IMR-90 (cell line): Measurements from ENCODE around the gene DHX40. TPM values are rescaled to one million over a fixed set of nuclear protein-coding genes. Genes with fewer than 3 reads are reported as not detected.

ENCODE experiments used
- ATAC-seq: fragments of 200-7000 bp; cut with Tn5 transposase; 2 replicates; pipeline ENCODE4 v1.9.1; 2020; ENCODE audit warnings: low read depth, mild to moderate bottlenecking, moderate library complexity
- BruUV-seq: library from RNA; stranded (reverse); fragments of 400-500 nt; replicated peaks from 2 replicates; lab custom pipeline; 2021; lab: Mats Ljungman, UMichigan
- CTCF ChIA-PET: fragments of 300-600 bp; formaldehyde crosslinking; extraction: SDS; loops from one replicate; lab custom pipeline; 2021; ENCODE audit warnings: antibody characterized with exemption; lab: Yijun Ruan, JAX
- POLR2A ChIA-PET: fragments of 300-600 bp; sonication (Branson Sonifier 250); formaldehyde crosslinking; loops from one replicate; lab custom pipeline; 2022; ENCODE audit warnings: antibody characterized with exemption; ENCODE audit not compliant: unreplicated experiment; lab: Charles Lee
- DNase-seq: peaks from one replicate; pipeline ENCODE4 v3.0.0; 2013
- H2AFZ ChIP-seq: replicated peaks from 2 replicates; pipeline ENCODE3; 2013; ENCODE audit warnings: low read length, mild to moderate bottlenecking; ENCODE audit not compliant: poor library complexity
- H2AK5ac ChIP-seq: 2 replicates; pipeline ENCODE4 v1.6.1; 2013; ENCODE audit warnings: low read depth, low read length, inconsistent platforms
- H2AK9ac ChIP-seq: replicated peaks from 2 replicates; pipeline ENCODE3; 2013; ENCODE audit warnings: mild to moderate bottlenecking, low read depth, low read length, moderate library complexity; ENCODE audit not compliant: poor library complexity
- H2BK120ac ChIP-seq: 2 replicates; pipeline ENCODE4 v1.6.1; 2013; ENCODE audit warnings: low read depth, low read length, inconsistent platforms
- H2BK15ac ChIP-seq: 3 replicates; pipeline ENCODE4 v1.6.1; 2013; ENCODE audit warnings: low read depth, low read length, inconsistent platforms
- H2BK20ac ChIP-seq: 2 replicates; pipeline ENCODE4 v1.6.1; 2013; ENCODE audit warnings: low read depth, mild to moderate bottlenecking, inconsistent platforms, low read length, moderate library complexity
- H2BK5ac ChIP-seq: 2 replicates; pipeline ENCODE4 v1.6.1; 2013; ENCODE audit warnings: mild to moderate bottlenecking, low read depth, low read length, inconsistent platforms; ENCODE audit not compliant: poor library complexity, severe bottlenecking
- H3K14ac ChIP-seq: replicated peaks from 2 replicates; pipeline ENCODE4 v1.6.1; 2013; ENCODE audit warnings: low read depth, low read length, inconsistent platforms
- H3K18ac ChIP-seq: 2 replicates; pipeline ENCODE4 v1.6.1; 2013; ENCODE audit warnings: low read depth, low read length, control low read depth
- H3K23ac ChIP-seq: 2 replicates; pipeline ENCODE4 v1.6.1; 2013; ENCODE audit warnings: low read depth, low read length, inconsistent platforms
- H3K27ac ChIP-seq: 2 replicates; pipeline ENCODE4 v1.5.1; 2013; ENCODE audit warnings: mild to moderate bottlenecking, control low read depth, low read length; ENCODE audit not compliant: insufficient read depth
- H3K27me3 ChIP-seq: 2 replicates; pipeline ENCODE4 v1.6.1; 2013; ENCODE audit warnings: low read length; ENCODE audit not compliant: control insufficient read depth, insufficient read depth
- H3K36me3 ChIP-seq: 2 replicates; pipeline ENCODE4 v1.6.1; 2013; ENCODE audit warnings: low read length, mixed read lengths; ENCODE audit not compliant: control insufficient read depth, insufficient read depth
- H3K4ac ChIP-seq: 2 replicates; pipeline ENCODE4 v1.6.1; 2013; ENCODE audit warnings: low read depth, low read length, inconsistent platforms
- H3K4me1 ChIP-seq: 2 replicates; pipeline ENCODE4 v1.6.1; 2013; ENCODE audit warnings: low read length, mixed read lengths; ENCODE audit not compliant: control insufficient read depth, insufficient read depth
- H3K4me2 ChIP-seq: 2 replicates; pipeline ENCODE4 v1.6.1; 2013; ENCODE audit warnings: low read depth, mild to moderate bottlenecking, control low read depth, low read length, moderate library complexity
- H3K4me3 ChIP-seq: 2 replicates; pipeline ENCODE4 v1.5.1; 2013; ENCODE audit warnings: low read depth, mild to moderate bottlenecking, control low read depth, low read length, moderate library complexity; ENCODE audit not compliant: insufficient read depth
- H3K56ac ChIP-seq: 2 replicates; pipeline ENCODE4 v1.6.1; 2013; ENCODE audit warnings: low read length, inconsistent platforms; ENCODE audit not compliant: insufficient read depth; ENCODE audit errors: extremely low read depth
- H3K79me1 ChIP-seq, 2 experiments: 2 replicates each; pipeline ENCODE4 v1.6.1; 2013; ENCODE audit warnings: low read length in 2 of 2, inconsistent platforms in 1 of 2, low read depth in 1 of 2
- H3K9ac ChIP-seq: 2 replicates; pipeline ENCODE4 v1.6.1; 2013; ENCODE audit warnings: low read depth, low read length, control low read depth
- H3K9me1 ChIP-seq: 2 replicates; pipeline ENCODE4 v1.6.1; 2013; ENCODE audit warnings: low read length, inconsistent platforms; ENCODE audit not compliant: insufficient read depth
- H3K9me3 ChIP-seq: 2 replicates; pipeline ENCODE4 v1.6.1; 2013; ENCODE audit warnings: low read length; ENCODE audit not compliant: control insufficient read depth, insufficient read depth
- H4K20me1 ChIP-seq: 2 replicates; pipeline ENCODE4 v1.6.1; 2013; ENCODE audit warnings: low read length, inconsistent platforms; ENCODE audit not compliant: insufficient read depth
- H4K5ac ChIP-seq: 2 replicates; pipeline ENCODE4 v1.6.1; 2013; ENCODE audit warnings: mild to moderate bottlenecking, low read depth, low read length, control low read depth
- H4K8ac ChIP-seq, 2 experiments: 2 replicates each; pipeline ENCODE4 v1.6.1; 2013; ENCODE audit warnings: low read depth in 2 of 2, low read length in 2 of 2, control low read depth in 1 of 2, inconsistent platforms in 1 of 2
- H4K91ac ChIP-seq: 2 replicates; pipeline ENCODE4 v1.6.1; 2013; ENCODE audit warnings: low read depth, low read length, inconsistent platforms; ENCODE audit not compliant: insufficient read depth
- MAZ ChIP-seq: IDR thresholded peaks from 2 replicates; pipeline ENCODE4 v1.6.1; 2012; ENCODE audit warnings: low read depth, mild to moderate bottlenecking, low read length, improper control_type of control experiment, moderate library complexity, borderline replicate concordance
- WGBS, 2 experiments: methylation state at CpG; one replicate each; pipeline versions ENCODE4 v1.1.5 to v1.1.7; 2013; ENCODE audit warnings: missing lambda C conversion rate in 2 of 2; ENCODE audit not compliant: insufficient read length in 1 of 2; ENCODE audit errors: extremely low coverage in 2 of 2; 5-methylcytosine and 5-hydroxymethylcytosine counted together
- dilution Hi-C: fragments of 300-500 bp; cut with HindIII; formaldehyde crosslinking; loops from one replicate; pipeline ENCODE4 v1.14.3; 2018; ENCODE audit warnings: low sequenced_read_pairs; ENCODE audit not compliant: unreplicated experiment
- in situ Hi-C: fragments of 300-500 bp; cut with MboI; formaldehyde crosslinking; loops from 3 replicates; pipeline ENCODE4 v1.14.3; 2019; ENCODE audit warnings: low sequenced_read_pairs, inconsistent platforms, mixed read lengths
- intact Hi-C: fragments of 100-400 bp; cut with micrococcal nuclease; formaldehyde crosslinking; loops from 2 replicates; pipeline ENCODE4 v1.10.0; 2022
- polyA plus RNA-seq, 3 experiments: library from polyadenylated mRNA; depleted of rRNA; stranded (reverse); fragments of >200 nt; gene quantifications; 2 replicates each; pipeline ENCODE4 v1.2.3, GENCODE V29; 2012; ENCODE audit warnings: low replicate concordance in 1 of 3
- total RNA-seq: library from RNA; depleted of rRNA; stranded (reverse); fragments of >200 nt; gene quantifications from 2 replicates; pipeline ENCODE4 v1.2.3, GENCODE V29; 2012

Gene DHX40
- total and polyA plus RNA-seq, 2 of the 4 experiments (the other 2 are of a cell fraction): 17.4 to 44.4 TPM

DNA sequence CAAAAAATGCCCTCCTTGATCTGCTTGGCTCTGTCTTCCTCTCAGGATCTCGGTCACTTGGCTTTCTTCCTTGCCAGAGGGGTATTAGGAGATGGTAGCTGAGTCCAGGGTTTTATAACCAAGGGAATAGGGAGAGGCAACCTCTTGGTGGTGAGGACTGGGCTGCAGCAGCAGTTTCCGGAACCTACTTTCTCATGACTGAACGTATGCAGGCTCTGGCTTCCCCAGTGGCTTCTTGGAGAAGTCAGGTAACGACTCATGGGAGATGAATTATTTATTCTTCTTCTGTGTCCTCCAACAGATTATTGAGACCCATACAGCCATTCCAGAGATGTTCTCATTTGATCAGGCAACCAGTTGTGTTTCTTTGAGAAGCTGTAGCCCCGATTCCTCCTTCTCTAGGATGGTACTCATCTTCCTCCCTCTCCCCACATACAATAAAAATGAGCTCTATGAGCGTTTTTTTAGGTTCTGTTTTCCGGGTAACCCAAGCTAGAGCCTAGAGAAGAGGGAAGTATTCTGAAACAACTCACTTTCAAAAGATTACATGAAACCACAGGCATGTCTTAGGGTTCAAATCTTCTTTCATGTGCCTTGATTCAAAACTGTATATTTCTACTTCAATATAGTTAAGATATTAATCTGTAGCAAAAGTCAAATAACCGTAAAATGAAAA is 22.3 kb upstream of the DHX40 start:
- dilution Hi-C loops: no loop called here
- BruUV-seq: no TSS peak
- ATAC-seq (no peak), DNase-seq (no peak)
- Histone ChIP-seq H3K27ac (no peak overlapping the region), H2BK20ac (no peak overlapping the region), H3K18ac (no peak overlapping the region), H2BK15ac (no peak overlapping the region), H2AK5ac (no peak overlapping the region), H4K91ac (no peak overlapping the region), H2AFZ (no peak overlapping the region), H4K20me1 (no peaks in the 10 kb centered on the region), H2BK5ac (no peak overlapping the region), H3K9me3 (no peaks in the 10 kb centered on the region), H3K4me2 (no peak overlapping the region), H3K56ac (no peak overlapping the region), H3K9me1 (no peaks in the 10 kb centered on the region), H2BK120ac (no peak overlapping the region), H2AK9ac (no peak overlapping the region), H3K14ac (no peak overlapping the region), H3K27me3 (peaks cover 10% of the 10 kb centered on the region), H3K9ac (no peak overlapping the region), H3K79me1 (no peaks in the 10 kb centered on the region), H3K4me3 (no peak overlapping the region), H3K4ac (no peak overlapping the region), H4K5ac (no peak overlapping the region), H3K23ac (no peak overlapping the region), H3K4me1 (no peaks in the 10 kb centered on the region), H3K36me3 (no peaks in the 10 kb centered on the region), H4K8ac (no peak overlapping the region)
- no peak for TF ChIP-seq MAZ
- intact Hi-C loops: no loop called here
- ChIA-PET CTCF (interaction anchor here (0.6 kb wide), 1 partner anchor 28 kb away, joined by 9 read pairs; no protein-coding TSS in a partner anchor), POLR2A (no interaction called here)
- in situ Hi-C loops: no loop called here
- no CpG with 5 or more reads among the region's 8 CpGs for WGBS, 2 experiments
